NCI-H1436 (cell line): ENCODE measurements around the gene PVRIG.
"Not testable (repeated sequence)": the region's sequence is repeated elsewhere in the genome, so short reads cannot be mapped to it uniquely, and the experiment has no call there.

Experiments
- DNase-seq: peaks from one replicate; lab custom pipeline; 2025; lab: John Stamatoyannopoulos, UW

The PVRIG gene

DNA sequence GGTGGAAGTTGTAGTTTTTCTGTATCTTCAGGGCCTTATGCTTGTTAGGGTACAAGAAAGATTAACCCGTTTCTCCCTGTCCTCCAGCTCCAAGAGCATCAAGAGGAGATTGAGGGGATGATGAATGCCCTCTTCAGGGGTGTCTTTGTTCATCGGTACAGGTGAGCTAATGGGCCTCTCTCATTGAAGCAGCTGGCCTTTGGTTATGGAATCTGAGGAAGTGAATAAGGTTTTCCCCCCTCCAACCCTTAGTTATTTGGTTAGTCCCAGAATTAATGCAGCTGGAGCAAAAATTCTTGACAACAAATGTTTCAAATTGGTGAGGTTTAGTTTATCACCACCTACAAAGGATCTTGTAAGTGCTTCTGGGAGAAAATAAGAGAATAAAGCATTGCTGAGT lies 24.5 kb upstream of the PVRIG start:
- DNase-seq, result no peak

- DNase-seq, result not testable (repeated sequence)
Measured at GRCh38 chr7:100195901-100196322, 23.8 kb upstream of the PVRIG start.

DNA sequence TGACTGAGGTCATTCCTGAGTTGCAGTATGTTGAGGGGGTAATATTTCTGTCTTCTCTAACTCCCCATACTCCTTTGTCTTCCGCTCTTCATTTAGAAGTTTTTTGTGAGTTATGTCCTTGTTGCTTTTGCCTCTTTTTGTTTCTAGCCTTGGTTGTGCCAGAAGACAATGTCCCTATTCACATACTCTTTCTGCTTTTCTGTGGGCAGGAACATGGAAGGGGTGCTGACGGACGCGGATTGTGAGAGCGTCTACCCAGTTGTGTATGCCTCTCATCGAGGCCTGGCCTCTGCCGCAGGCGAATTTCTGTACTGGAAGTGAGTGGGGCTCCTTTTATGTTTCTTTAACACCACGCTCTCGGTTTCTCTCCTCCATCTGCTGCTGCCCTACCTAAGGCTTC lies 21.5 kb upstream of the PVRIG start:
- no peak for DNase-seq

DNA sequence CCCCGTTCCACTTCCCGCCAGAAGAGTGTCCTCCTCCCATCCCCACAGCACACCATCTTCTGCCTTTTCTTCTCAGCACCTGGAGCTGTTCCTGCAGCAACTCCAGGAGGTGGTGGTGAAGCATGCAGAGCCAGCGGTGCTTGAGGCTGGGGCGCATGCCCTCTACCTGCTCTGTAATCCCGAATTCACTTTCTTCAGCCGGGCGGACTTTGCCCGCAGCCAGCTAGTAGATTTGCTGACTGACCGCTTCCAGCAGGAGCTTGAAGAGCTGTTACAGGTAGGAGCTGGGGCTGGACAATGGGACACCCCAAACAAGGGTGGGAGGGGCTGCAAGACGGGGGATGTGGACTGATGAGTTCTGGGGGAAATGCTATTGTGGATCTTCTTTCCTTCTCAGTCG lies 19.1 kb upstream of the PVRIG start:
- DNase-seq, result no peak

DNA sequence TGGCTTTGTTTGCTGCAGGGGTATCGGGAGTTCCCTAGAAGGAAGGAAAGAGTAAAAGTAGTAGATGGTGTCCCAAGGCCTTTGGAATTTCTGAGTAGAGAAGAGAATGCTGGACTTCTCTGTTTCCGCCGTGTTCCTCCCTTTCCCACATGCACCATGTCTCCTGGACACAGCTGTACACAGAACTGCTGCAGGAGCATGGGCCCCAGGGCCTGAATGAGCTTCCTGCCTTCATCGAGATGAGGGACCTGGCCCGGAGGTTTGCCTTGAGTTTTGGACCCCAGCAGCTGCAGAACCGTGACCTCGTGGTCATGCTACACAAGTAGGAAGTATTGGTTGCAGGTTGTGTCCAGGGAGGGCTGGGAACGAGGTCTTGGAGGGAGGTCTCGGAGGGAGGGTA lies 15.3 kb upstream of the PVRIG start:
- no peak for DNase-seq

- DNase-seq, result no peak
Measured at GRCh38 chr7:100208911-100209408, 10.8 kb upstream of the PVRIG start.

GRCh38 chr7:100209493-100209892 lies 10.3 kb upstream of the PVRIG start:
- no peak for DNase-seq

DNA sequence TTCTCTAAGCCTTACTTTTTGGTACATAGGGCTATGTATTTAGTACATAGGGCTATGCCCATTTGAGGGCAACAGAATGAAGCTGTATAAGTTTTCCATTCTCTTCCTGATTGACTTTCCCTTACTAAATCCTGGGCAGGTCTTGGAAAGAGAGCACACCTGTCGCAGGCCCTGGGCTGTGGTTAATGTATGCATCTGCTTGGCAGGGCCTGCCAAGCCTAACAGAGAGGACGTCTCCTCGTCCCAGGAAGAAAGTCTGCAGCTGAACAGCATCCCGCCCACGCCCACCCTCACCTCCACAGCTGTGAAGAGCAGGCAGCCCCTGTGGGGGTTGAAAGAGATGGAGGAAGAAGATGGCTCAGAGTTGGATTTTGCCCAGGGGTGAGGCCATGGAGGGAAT lies 8.9 kb upstream of the PVRIG start:
- DNase-seq, result no peak

DNA sequence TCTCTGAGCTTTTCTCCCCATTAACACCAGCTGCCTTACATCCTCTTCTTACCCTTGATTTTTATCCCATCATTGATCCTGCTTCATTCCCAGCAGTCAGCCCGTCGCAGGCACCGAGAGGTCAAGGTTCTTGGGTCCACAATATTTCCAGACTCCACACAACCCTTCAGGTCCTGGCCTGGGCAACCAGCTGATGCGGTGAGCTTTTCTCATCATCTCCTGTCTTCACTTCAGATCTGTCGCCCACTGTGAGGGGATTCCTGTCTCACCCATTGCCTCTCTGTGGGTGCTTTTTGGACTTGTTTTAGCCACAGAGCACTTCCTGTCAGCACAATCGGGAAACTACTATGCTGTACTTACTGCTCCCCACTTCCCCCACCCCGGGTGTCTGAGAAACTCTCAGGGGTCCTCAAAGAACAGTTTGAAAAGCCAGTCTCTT lies 8.4 kb upstream of the PVRIG start:
- DNase-seq, result no peak

DNA sequence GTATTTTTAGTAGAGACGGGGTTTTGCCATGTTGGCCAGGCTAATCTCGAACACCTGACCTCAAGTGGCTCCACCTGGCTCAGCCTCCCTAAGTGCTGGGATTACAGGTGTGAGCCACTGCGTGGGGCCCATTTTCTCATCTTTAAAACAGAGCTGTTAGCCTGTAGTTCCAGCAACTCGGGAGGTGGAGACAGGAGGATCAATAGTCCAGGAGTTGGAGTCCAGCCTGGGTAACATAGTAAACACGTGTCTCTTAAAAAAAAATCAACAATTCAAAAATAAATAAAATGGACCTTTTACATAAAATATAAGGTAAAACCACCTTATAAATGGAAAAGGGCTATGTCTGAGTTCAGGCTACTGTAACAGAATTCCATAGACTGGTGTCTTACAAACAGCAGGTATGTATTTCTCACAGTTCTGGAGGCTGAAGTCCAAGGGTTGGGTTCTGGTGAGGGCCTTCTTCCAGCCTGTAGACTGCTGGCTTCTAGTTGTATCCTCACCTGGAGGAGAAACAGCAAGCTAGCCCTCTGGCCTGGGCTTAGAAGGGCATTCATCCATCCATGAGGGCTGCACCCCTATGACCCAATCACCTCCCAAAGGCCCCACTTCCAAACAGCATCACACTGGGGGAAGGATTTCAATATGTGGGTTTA lies 7.0 kb upstream of the PVRIG start:
- no peak for DNase-seq

GRCh38 chr7:100213672-100214071 lies 6.1 kb upstream of the PVRIG start:
- no peak for DNase-seq

DNA sequence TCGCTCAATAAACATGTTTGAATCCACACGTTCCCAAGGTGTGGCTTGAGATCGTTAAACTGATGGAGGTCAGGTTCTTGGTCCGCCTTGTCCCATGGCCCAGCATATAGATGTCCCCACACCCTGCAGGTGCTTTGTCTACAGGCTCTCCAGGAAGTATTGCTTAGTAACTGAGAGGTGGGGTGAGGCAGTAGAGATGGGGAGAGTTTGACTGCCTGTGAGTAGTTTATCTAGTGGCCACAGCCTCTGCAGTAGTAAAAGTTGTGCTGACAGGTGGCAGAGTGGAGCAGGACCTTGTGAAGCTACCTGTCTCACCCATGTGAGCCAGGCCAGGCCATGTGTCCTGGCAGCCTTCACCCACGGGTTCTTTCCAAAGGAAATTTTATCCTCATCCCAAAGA lies 5.4 kb upstream of the PVRIG start:
- DNase-seq, result not testable (repeated sequence)

GRCh38 chr7:100215895-100216294 lies 3.9 kb upstream of the PVRIG start:
- no peak for DNase-seq

- peak; percentile 41 for DNase-seq
Measured at GRCh38 chr7:100217934-100218333, 1.8 kb upstream of the PVRIG start.

- DNase-seq, result no peak
Measured at GRCh38 chr7:100219271-100219737, 445 bp upstream of the PVRIG start.

DNA sequence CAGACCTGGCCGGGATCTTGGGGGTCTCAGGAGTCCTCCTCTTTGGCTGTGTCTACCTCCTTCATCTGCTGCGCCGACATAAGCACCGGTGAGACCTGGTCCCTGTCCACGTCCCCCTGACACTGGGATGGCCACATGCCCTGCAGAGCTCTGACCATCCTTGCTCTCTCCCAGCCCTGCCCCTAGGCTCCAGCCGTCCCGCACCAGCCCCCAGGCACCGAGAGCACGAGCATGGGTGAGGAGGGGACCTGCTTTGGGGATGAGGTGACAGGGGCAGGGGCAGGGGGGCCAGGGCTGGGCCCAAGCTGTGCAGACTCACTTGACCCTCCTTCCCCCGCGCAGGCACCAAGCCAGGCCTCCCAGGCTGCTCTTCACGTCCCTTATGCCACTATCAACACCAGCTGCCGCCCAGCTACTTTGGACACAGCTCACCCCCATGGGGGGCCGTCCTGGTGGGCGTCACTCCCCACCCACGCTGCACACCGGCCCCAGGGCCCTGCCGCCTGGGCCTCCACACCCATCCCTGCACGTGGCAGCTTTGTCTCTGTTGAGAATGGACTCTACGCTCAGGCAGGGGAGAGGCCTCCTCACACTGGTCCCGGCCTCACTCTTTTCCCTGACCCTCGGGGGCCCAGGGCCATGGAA lies 959 bp downstream of the PVRIG start:
- no peak for DNase-seq

GRCh38 chr7:100221231-100221718 lies 1.5 kb downstream of the PVRIG start:
- DNase-seq, result no peak

GRCh38 chr7:100221767-100222444 lies 2.2 kb downstream of the PVRIG start:
- no peak for DNase-seq

GRCh38 chr7:100222445-100223132 lies 2.8 kb downstream of the PVRIG start:
- DNase-seq, result no peak

DNA sequence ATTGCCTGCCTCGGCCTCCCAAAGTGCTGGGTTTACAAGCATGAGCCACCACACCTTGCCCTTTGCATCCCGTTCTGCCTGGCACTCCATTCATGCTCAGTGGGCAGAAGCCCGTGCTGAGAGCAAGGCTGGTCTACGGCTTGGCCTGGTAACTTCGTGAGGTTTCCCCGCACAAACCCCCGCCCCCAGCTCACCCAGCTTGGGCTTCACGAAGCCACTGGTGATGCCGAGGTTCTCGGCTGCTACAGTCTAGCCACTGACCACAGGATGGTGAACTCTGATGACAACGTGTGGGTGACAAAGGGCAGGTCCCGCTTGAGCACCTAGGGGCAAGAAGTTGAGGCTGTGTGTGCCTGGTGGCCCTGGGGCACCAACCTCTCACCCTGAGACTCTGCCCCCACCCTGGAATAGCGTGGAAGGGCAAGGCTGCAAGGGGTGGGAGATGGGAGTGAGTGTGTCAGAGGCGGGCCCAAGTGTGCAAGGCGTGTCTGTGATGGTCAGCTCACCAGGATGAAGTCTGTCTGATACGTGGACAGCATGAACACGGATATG lies 3.7 kb downstream of the PVRIG start:
- DNase-seq, result not testable (repeated sequence)

GRCh38 chr7:100224891-100225290 lies 5.1 kb downstream of the PVRIG start:
- not testable (repeated sequence) for DNase-seq
